T-cell (primary cell): ENCODE results near the gene EPN3. TPM values are rescaled to one million over a fixed set of nuclear protein-coding genes. Genes with fewer than 3 reads are reported as not detected.

Source experiments
- ATAC-seq, 4 experiments: fragments of 200-7000 bp in 3 of 4; fragments of 150-1000 bp in 1 of 4; cut with Tn5 transposase; replicated peaks in 1 of 4; 1 replicate in 3 of 4; 2 replicates in 1 of 4; pipeline ENCODE4 v1.10.0; 2021; ENCODE audit warnings: moderate library complexity in 3 of 4, mild to moderate bottlenecking in 2 of 4, moderate number of reproducible peaks in 1 of 4
- CTCF ChIA-PET, 2 donors: fragments of 300-600 bp; sonication (Branson Sonifier 250); formaldehyde crosslinking; loops; one replicate each; lab custom pipeline; 2022; ENCODE audit warnings: antibody characterized with exemption in 2 of 2; lab: Charles Lee
- POLR2A ChIA-PET, 2 donors: fragments of 300-600 bp; sonication (Branson Sonifier 250); formaldehyde crosslinking; loops; one replicate each; lab custom pipeline; 2022; ENCODE audit warnings: antibody characterized with exemption in 2 of 2; lab: Charles Lee
- DNase-seq, 35 experiments: peaks; one replicate each; pipeline versions ENCODE4 v3.0.0 to v3.0.0-alpha.2; 2013 to 2023
- H3K27ac ChIP-seq: one replicate; pipeline ENCODE4 v1.5.1; 2013; ENCODE audit warnings: low read length
- H3K27me3 ChIP-seq, 2 experiments: replicated peaks in 1 of 2; 1 replicate in 1 of 2; 2 replicates in 1 of 2; pipeline versions ENCODE4 v1.6.1 to v1.7.0; 2013; ENCODE audit warnings: low read length in 1 of 2, mixed read lengths in 1 of 2; ENCODE audit not compliant: control insufficient read depth in 2 of 2, insufficient read depth in 2 of 2; ENCODE audit errors: extremely low read depth in 1 of 2
- H3K36me3 ChIP-seq, 2 donors: 1 replicate in 1 of 2; 2 replicates in 1 of 2; pipeline versions ENCODE4 v1.6.1 to v1.7.0; 2013; ENCODE audit warnings: low read length in 1 of 2; ENCODE audit not compliant: control insufficient read depth in 2 of 2, insufficient read depth in 1 of 2; ENCODE audit errors: extremely low read depth in 1 of 2
- H3K4me1 ChIP-seq, 2 experiments: 1 replicate in 1 of 2; 2 replicates in 1 of 2; pipeline versions ENCODE4 v1.6.1 to v1.7.0; 2013; ENCODE audit warnings: low read length in 2 of 2, mixed read lengths in 1 of 2; ENCODE audit not compliant: insufficient read depth in 2 of 2, control insufficient read depth in 1 of 2; ENCODE audit errors: extremely low read depth in 1 of 2
- H3K4me3 ChIP-seq, 2 donors: 1 replicate in 1 of 2; 2 replicates in 1 of 2; pipeline versions ENCODE4 v1.5.1 to v1.7.0; 2013; ENCODE audit warnings: mild to moderate bottlenecking in 2 of 2, low read length in 1 of 2, moderate library complexity in 1 of 2; ENCODE audit not compliant: control insufficient read depth in 1 of 2; ENCODE audit errors: extremely low read depth in 1 of 2
- H3K9me3 ChIP-seq: 2 replicates; pipeline ENCODE4 v1.7.0; 2013
- H3K27ac Mint-ChIP-seq, 2 donors: one replicate each; pipeline ENCODE4 v1.8.0; 2020 to 2021; ENCODE audit warnings: mild to moderate bottlenecking in 2 of 2, mixed read lengths in 2 of 2
- H3K27me3 Mint-ChIP-seq, 2 donors: one replicate each; pipeline ENCODE4 v1.8.0; 2021 to 2022; ENCODE audit warnings: mixed read lengths in 2 of 2
- H3K36me3 Mint-ChIP-seq: one replicate; pipeline ENCODE4 v1.8.0; 2021; ENCODE audit warnings: mixed read lengths
- H3K4me1 Mint-ChIP-seq, 3 donors: one replicate each; pipeline ENCODE4 v1.8.0; 2020 to 2022; ENCODE audit warnings: mixed read lengths in 3 of 3, mild to moderate bottlenecking in 1 of 3
- H3K4me3 Mint-ChIP-seq, 3 donors: one replicate each; pipeline ENCODE4 v1.8.0; 2020 to 2022; ENCODE audit warnings: mild to moderate bottlenecking in 3 of 3, mixed read lengths in 3 of 3, moderate library complexity in 3 of 3
- H3K9me3 Mint-ChIP-seq, 3 donors: one replicate each; pipeline ENCODE4 v1.8.0; 2020 to 2022; ENCODE audit warnings: mixed read lengths in 3 of 3
- WGBS: methylation state at CpG from one replicate; pipeline ENCODE4 v1.1.5; 2013; ENCODE audit warnings: missing lambda C conversion rate; ENCODE audit not compliant: insufficient coverage; 5-methylcytosine and 5-hydroxymethylcytosine counted together
- total RNA-seq, 35 experiments: library from RNA in 6 of 35; stranded (reverse) in 6 of 35; fragments of 120-200 nt in 1 of 35; gene quantifications; one replicate each; pipeline versions ENCODE4 v1.2.1 to v1.2.4 and lab custom pipeline; 2013 to 2026

The EPN3 gene
- total RNA-seq, 5 donors from 2014 or later (not counting 1 experiment from before 2014, with no cell fraction given), result 0.08 to 0.44 TPM; not detected in 3

GRCh38 chr17:50539762-50540559 lies 7.4 kb downstream of the EPN3 start:
- Histone ChIP-seq H3K27ac (no peak overlapping the region), H3K4me3 (no peak overlapping the region), H3K4me1 (peaks cover 0 to 18% of the 10 kb centered on the region in 2 experiments), H3K9me3 (no peaks in the 10 kb centered on the region), H3K36me3 (no peaks in the 10 kb centered on the region), H3K27me3 (peaks cover 0 to 48% of the 10 kb centered on the region in 2 experiments)
- CTCF ChIA-PET, result interaction anchor here in 1 of 2 donors (0.5 kb wide), 1 partner anchor 208 kb away, joined by 5 read pairs; no protein-coding TSS in a partner anchor
- DNase-seq (no peak), ATAC-seq (no peak)
- Mint-ChIP-seq H3K4me1 (peaks cover 12 to 23% (median 15%) of the 10 kb centered on the region in 3 donors), H3K27me3 (peaks cover 7 to 20% of the 10 kb centered on the region in 2 donors), H3K27ac (no peak overlapping the region), H3K9me3 (no peaks in the 10 kb centered on the region), H3K4me3 (no peak overlapping the region), H3K36me3 (no peaks in the 10 kb centered on the region)
- WGBS, result 96% methylated on average over 7 of the region's 15 CpGs
- POLR2A ChIA-PET, result no interaction called here

- no peak for ATAC-seq
- H3K9me3 ChIP-seq, result no peaks in the 10 kb centered on the region
Observed at GRCh38 chr17:50540560-50541401, 8.2 kb downstream of the EPN3 start.

GRCh38 chr17:50541402-50541715 lies 8.8 kb downstream of the EPN3 start:
- ChIA-PET CTCF (interaction anchor here (0.6 to 1.7 kb wide), 2 partner anchors 82 to 85 kb away, joined by 3 to 4 read pairs; no protein-coding TSS in a partner anchor), POLR2A (no interaction called here)
- Mint-ChIP-seq H3K36me3 (no peaks in the 10 kb centered on the region), H3K9me3 (no peaks in the 10 kb centered on the region), H3K4me1 (peaks cover 12 to 26% (median 18%) of the 10 kb centered on the region in 3 donors), H3K4me3 (peak overlapping the region; percentile 81 to 84 (median 81)), H3K27me3 (peaks cover 7 to 14% of the 10 kb centered on the region in 2 donors), H3K27ac (no peak overlapping the region)
- no peaks in the 10 kb centered on the region for H3K36me3 ChIP-seq
- H3K4me3 ChIP-seq, result peak overlapping the region; percentile 30 to 61
- H3K9me3 ChIP-seq, result no peaks in the 10 kb centered on the region
- ATAC-seq (no peak), DNase-seq (no peak)
- no peak overlapping the region for H3K27ac ChIP-seq
- peaks cover 0 to 43% of the 10 kb centered on the region in 2 experiments for H3K27me3 ChIP-seq
- H3K4me1 ChIP-seq, result peaks cover 0 to 21% of the 10 kb centered on the region in 2 experiments
- WGBS, result 65% methylated on average over 7 of the region's 9 CpGs

More at GRCh38 chr17:50540560-50541401, 8.2 kb downstream of the EPN3 start:
- H3K36me3 ChIP-seq, result no peaks in the 10 kb centered on the region
- no peak overlapping the region for H3K27ac Mint-ChIP-seq
- H3K4me1 ChIP-seq, result peaks cover 0 to 18% of the 10 kb centered on the region in 2 experiments
- H3K4me3 Mint-ChIP-seq, result peak overlapping the region; percentile 81 to 84 (median 81)
- POLR2A ChIA-PET, result no interaction called here
- CTCF ChIA-PET, result interaction anchor here in 1 of 2 donors (0.6 kb wide), 1 partner anchor 83 kb away, joined by 4 read pairs; no protein-coding TSS in a partner anchor
- H3K27ac ChIP-seq, result no peak overlapping the region
- no peak overlapping the region for H3K4me3 ChIP-seq
- H3K9me3 Mint-ChIP-seq, result no peaks in the 10 kb centered on the region
- no peak for DNase-seq
- 96% methylated on average over 7 of the region's 11 CpGs for WGBS
- H3K4me1 Mint-ChIP-seq, result peaks cover 12 to 23% (median 15%) of the 10 kb centered on the region in 3 donors
- peaks cover 7 to 14% of the 10 kb centered on the region in 2 donors for H3K27me3 Mint-ChIP-seq
- no peaks in the 10 kb centered on the region for H3K36me3 Mint-ChIP-seq
- H3K27me3 ChIP-seq, result peaks cover 0 to 45% of the 10 kb centered on the region in 2 experiments

GRCh38 chr17:50541716-50542688 lies 9.5 kb downstream of the EPN3 start:
- CTCF ChIA-PET, result interaction anchor here (0.6 to 1.7 kb wide), 2 partner anchors 81 to 84 kb away, joined by 3 to 4 read pairs; no protein-coding TSS in a partner anchor
- Histone ChIP-seq H3K4me3 (peak overlapping the region; percentile 59 to 61), H3K36me3 (no peaks in the 10 kb centered on the region), H3K27me3 (peaks cover 0 to 41% of the 10 kb centered on the region in 2 experiments), H3K9me3 (no peaks in the 10 kb centered on the region), H3K4me1 (peaks cover 0 to 27% of the 10 kb centered on the region in 2 experiments), H3K27ac (peak overlapping the region; percentile 25)
- ATAC-seq (peak; percentile 87 to 89 (median 88)), DNase-seq (peak; percentile 45 to 87 (median 72))
- Mint-ChIP-seq H3K36me3 (no peaks in the 10 kb centered on the region), H3K4me1 (peaks cover 17 to 32% (median 20%) of the 10 kb centered on the region in 3 donors), H3K27ac (peak overlapping the region in 1 of 2 donors; percentile 27), H3K27me3 (peaks cover 7 to 14% of the 10 kb centered on the region in 2 donors), H3K4me3 (peak overlapping the region; percentile 81 to 84 (median 81)), H3K9me3 (no peaks in the 10 kb centered on the region)
- 3% methylated on average over 79 of the region's 82 CpGs for WGBS
- POLR2A ChIA-PET, result interaction anchor here in 1 of 2 donors (0.6 to 0.8 kb wide), 3 partner anchors 9 to 63 kb away, joined by 3 read pairs; no protein-coding TSS in a partner anchor

DNA sequence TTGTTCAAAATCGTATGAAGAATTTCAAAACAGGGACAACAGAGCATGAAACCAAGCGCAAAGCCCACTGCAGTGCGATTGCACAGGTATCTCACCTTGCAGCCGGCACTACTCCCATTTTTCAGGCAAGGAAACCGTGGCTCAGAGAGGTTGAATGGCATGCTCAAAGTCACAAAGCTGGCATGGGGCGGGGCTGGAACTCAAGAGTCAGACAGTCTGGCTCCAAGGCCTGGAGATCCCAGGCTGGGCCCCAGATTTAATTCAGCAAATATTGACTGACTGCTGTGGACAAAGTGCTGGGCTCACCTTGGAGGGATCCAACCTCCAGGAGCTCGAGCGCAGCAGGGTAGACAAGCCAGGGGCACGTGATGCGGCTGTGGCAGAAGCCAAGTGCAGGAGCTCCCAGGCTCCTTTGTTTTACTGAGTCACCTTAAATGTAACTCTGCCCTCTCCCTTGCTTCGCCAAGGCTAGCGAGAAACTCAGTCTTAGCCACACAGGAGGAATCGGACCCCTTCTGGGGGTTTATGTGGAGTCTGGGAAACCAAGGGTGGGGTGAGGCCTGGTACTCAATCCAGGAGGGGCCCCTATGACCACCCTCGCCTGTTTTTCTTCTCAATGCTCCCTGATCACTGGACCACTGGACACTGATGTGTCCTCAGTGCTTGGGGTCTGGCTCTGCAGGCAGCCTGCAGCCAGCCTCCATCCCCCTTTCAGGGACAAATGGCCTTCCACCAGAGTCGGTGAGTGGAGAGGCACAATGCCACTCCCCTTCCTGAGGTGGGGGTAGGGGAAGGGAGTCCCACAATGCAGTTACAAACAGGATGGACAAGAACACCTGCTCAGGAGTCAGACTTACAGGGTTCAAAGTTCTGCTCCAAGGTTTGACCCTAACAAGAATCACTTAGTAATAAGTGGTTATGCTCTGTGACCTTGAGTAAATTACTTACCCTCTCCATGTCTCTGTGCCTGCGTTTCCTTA lies 10.6 kb downstream of the EPN3 start:
- Mint-ChIP-seq H3K36me3 (no peaks in the 10 kb centered on the region), H3K4me1 (peaks cover 20 to 32% (median 20%) of the 10 kb centered on the region in 3 donors), H3K27ac (peak overlapping the region in 1 of 2 donors; percentile 27), H3K4me3 (peak overlapping the region; percentile 81 to 84 (median 81)), H3K9me3 (no peaks in the 10 kb centered on the region), H3K27me3 (peaks cover 7 to 14% of the 10 kb centered on the region in 2 donors)
- DNase-seq (no peak), ATAC-seq (no peak)
- ChIA-PET CTCF (interaction anchor here in 1 of 2 donors (1.7 kb wide), 1 partner anchor 83 kb away, joined by 3 read pairs; no protein-coding TSS in a partner anchor), POLR2A (interaction anchor here (0.6 to 0.8 kb wide), 3 partner anchors 17 to 170 kb away, joined by 3 read pairs; partner anchors contain the start of genes EME1 (in 1 of the 2) and MRPL27 (in 1 of the 2))
- Histone ChIP-seq H3K27ac (no peak overlapping the region), H3K4me3 (peak overlapping the region in 1 of 2 donors; percentile 59), H3K9me3 (no peaks in the 10 kb centered on the region), H3K27me3 (peaks cover 0 to 37% of the 10 kb centered on the region in 2 experiments), H3K36me3 (no peaks in the 10 kb centered on the region), H3K4me1 (peaks cover 0 to 37% of the 10 kb centered on the region in 2 experiments)
- WGBS, result 93% methylated on average over 10 of the region's 16 CpGs
